HepG2 (cell line): Measurements from ENCODE around the gene CLCN2. TPM values are rescaled to one million over a fixed set of nuclear protein-coding genes. Genes with fewer than 3 reads are reported as not detected.
A peak's percentile ranks its signal among the peaks of the same experiment; 100 is the strongest.

Experiments used
- BCL6 ChIP-seq: IDR thresholded peaks from 2 replicates; pipeline ENCODE4 v1.6.1; 2016; ENCODE audit warnings: missing genetic modification reagents, missing compliant biosample characterization
- FOSL1 ChIP-seq: sonication (generic); formaldehyde crosslinking; IDR thresholded peaks from 2 replicates; pipeline ENCODE4 v1.9.0; 2021; ENCODE audit warnings: missing genetic modification reagents, borderline replicate concordance
- GZF1 ChIP-seq: sonication (generic); formaldehyde crosslinking; IDR thresholded peaks from 2 replicates; pipeline ENCODE4 v1.5.1; 2020; ENCODE audit warnings: mild to moderate bottlenecking, missing genetic modification reagents
- HNRNPUL1 ChIP-seq: fragments of 200-400 bp; formaldehyde crosslinking; IDR thresholded peaks from 2 replicates; pipeline ENCODE4 v1.6.1; 2017; ENCODE audit warnings: low read depth, mild to moderate bottlenecking, low read length, moderate library complexity
- HOXA3 ChIP-seq: sonication (generic); formaldehyde crosslinking; IDR thresholded peaks from 2 replicates; pipeline ENCODE4 v1.5.0; 2020; ENCODE audit warnings: missing genetic modification reagents
- IRX3 ChIP-seq: sonication (generic); formaldehyde crosslinking; IDR thresholded peaks from 2 replicates; pipeline ENCODE4 v1.8.1; 2023; ENCODE audit warnings: mild to moderate bottlenecking, low read depth, missing genetic modification reagents, borderline replicate concordance
- KLF13 ChIP-seq: sonication (generic); formaldehyde crosslinking; IDR thresholded peaks from 2 replicates; pipeline ENCODE4 v1.4.0; 2020; ENCODE audit warnings: mild to moderate bottlenecking, missing genetic modification reagents
- MAFK ChIP-seq, 2 experiments: IDR thresholded peaks in 1 of 2; conservative IDR thresholded peaks in 1 of 2; 2 replicates each; pipeline ENCODE4 v1.6.1; 2011; ENCODE audit warnings: improper control_type of control experiment in 2 of 2, low read length in 2 of 2
- RXRA ChIP-seq: sonication (generic); formaldehyde crosslinking; IDR thresholded peaks from 2 replicates; pipeline ENCODE4 v1.5.1; 2020; ENCODE audit warnings: missing genetic modification reagents
- SRSF1 ChIP-seq: fragments of 200-400 bp; formaldehyde crosslinking; optimal IDR thresholded peaks from 2 replicates; pipeline ENCODE3; 2017; ENCODE audit warnings: mild to moderate bottlenecking, low read depth, low read length, moderate library complexity
- YEATS2 ChIP-seq: sonication (generic); formaldehyde crosslinking; IDR thresholded peaks from 2 replicates; pipeline ENCODE4 v1.4.0; 2020; ENCODE audit warnings: missing genetic modification reagents, borderline replicate concordance
- ZFX ChIP-seq: sonication (generic); formaldehyde crosslinking; IDR thresholded peaks from 2 replicates; pipeline ENCODE4 v1.4.0; 2020; ENCODE audit warnings: mild to moderate bottlenecking, low read depth, missing genetic modification reagents, moderate library complexity
- ZNF576 ChIP-seq: sonication (generic); formaldehyde crosslinking; IDR thresholded peaks from 2 replicates; pipeline ENCODE4 v1.4.0; 2020; ENCODE audit warnings: mild to moderate bottlenecking, missing genetic modification reagents
- ZNF619 ChIP-seq: sonication (generic); formaldehyde crosslinking; IDR thresholded peaks from 2 replicates; pipeline ENCODE4 v1.4.0; 2020; ENCODE audit warnings: mild to moderate bottlenecking, missing genetic modification reagents
- ZNF652 ChIP-seq: IDR thresholded peaks from 2 replicates; pipeline ENCODE4 v1.6.1; 2016; ENCODE audit warnings: low read depth, borderline replicate concordance
- ZNF790 ChIP-seq: sonication (generic); formaldehyde crosslinking; IDR thresholded peaks from 2 replicates; pipeline ENCODE4 v1.8.0; 2022; ENCODE audit warnings: missing genetic modification reagents, mild to moderate bottlenecking, borderline replicate concordance
- polyA plus RNA-seq, 8 experiments: library from polyadenylated mRNA; depleted of rRNA in 3 of 8; stranded (reverse) in 7 of 8; unstranded in 1 of 8; fragments of >200 nt; fragmentation: Illumina TruSeq in 4 of 8; extraction: Trizol in 4 of 8; gene quantifications; 2 replicates each; pipeline versions ENCODE4 v1.2.1 to v1.2.3, GENCODE V29; 2011 to 2016; ENCODE audit warnings: low read depth in 4 of 8, missing spikeins in 1 of 8, mixed read lengths in 1 of 8; ENCODE audit not compliant: insufficient read depth in 1 of 8
- total RNA-seq, 5 experiments: library from RNA; depleted of rRNA; stranded (reverse); fragments of >200 nt; fragmentation: Illumina TruSeq; extraction: Trizol; gene quantifications; 2 replicates each; pipeline ENCODE4 v1.2.3, GENCODE V29; 2016; ENCODE audit warnings: low read depth in 1 of 5
- TF ChIP-seq, protein P1 (sequence below): sonication (generic); formaldehyde crosslinking; IDR thresholded peaks from 2 replicates; pipeline ENCODE4 v1.4.0; 2020; ENCODE audit warnings: mild to moderate bottlenecking, missing genetic modification reagents
- TF ChIP-seq, protein P2 (sequence below): sonication (generic); formaldehyde crosslinking; conservative IDR thresholded peaks from 2 replicates; pipeline ENCODE4 v1.4.0; 2020; ENCODE audit warnings: missing genetic modification reagents
- TF ChIP-seq, protein P3 (sequence below): sonication (generic); formaldehyde crosslinking; IDR thresholded peaks from 2 replicates; pipeline ENCODE4 v1.5.0; 2020; ENCODE audit warnings: missing genetic modification reagents, mild to moderate bottlenecking, borderline replicate concordance
- TF ChIP-seq, protein P4 (sequence below): sonication (generic); formaldehyde crosslinking; IDR thresholded peaks from 2 replicates; pipeline ENCODE4 v1.4.0; 2020; ENCODE audit warnings: missing genetic modification reagents, mild to moderate bottlenecking, borderline replicate concordance

The CLCN2 gene
- total and polyA plus RNA-seq, 2 of the 13 experiments (the other 11 are each of a cell fraction or from before 2014, with no cell fraction given): 11.4 to 13.5 TPM

GRCh38 chr3:184335661-184336546 is 25.5 kb downstream of the CLCN2 start (continued):
- TF ChIP-seq, protein P1, sequence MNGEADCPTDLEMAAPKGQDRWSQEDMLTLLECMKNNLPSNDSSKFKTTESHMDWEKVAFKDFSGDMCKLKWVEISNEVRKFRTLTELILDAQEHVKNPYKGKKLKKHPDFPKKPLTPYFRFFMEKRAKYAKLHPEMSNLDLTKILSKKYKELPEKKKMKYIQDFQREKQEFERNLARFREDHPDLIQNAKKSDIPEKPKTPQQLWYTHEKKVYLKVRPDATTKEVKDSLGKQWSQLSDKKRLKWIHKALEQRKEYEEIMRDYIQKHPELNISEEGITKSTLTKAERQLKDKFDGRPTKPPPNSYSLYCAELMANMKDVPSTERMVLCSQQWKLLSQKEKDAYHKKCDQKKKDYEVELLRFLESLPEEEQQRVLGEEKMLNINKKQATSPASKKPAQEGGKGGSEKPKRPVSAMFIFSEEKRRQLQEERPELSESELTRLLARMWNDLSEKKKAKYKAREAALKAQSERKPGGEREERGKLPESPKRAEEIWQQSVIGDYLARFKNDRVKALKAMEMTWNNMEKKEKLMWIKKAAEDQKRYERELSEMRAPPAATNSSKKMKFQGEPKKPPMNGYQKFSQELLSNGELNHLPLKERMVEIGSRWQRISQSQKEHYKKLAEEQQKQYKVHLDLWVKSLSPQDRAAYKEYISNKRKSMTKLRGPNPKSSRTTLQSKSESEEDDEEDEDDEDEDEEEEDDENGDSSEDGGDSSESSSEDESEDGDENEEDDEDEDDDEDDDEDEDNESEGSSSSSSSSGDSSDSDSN (CRISPR knock-in tag): no peak; the same call in 1 of the 2 replicates
- TF ChIP-seq MAFK (conservative IDR thresholded peaks at IDR 0.05 in 1 of 2, IDR thresholded peaks at IDR 0.05 in 1 of 2; ENCODE audit: low read length in 2 of 2) (no peak), GZF1 (CRISPR knock-in tag) (0 out of 2 replicates have a peak, but pooled peaks have one; percentile 18), ZNF576 (no peak), ZNF619 (CRISPR knock-in tag) (no peak), RXRA (CRISPR knock-in tag) (no peak), ZFX (CRISPR knock-in tag) (peak; percentile 82), SRSF1 (peak; percentile 69), FOSL1 (no peak), HNRNPUL1 (no peak), YEATS2 (CRISPR knock-in tag) (no peak), ZNF652 (CRISPR knock-in tag) (no peak), BCL6 (peak; percentile 21; the same call in 1 of the 2 replicates), IRX3 (CRISPR knock-in tag) (peak; percentile 59), KLF13 (CRISPR knock-in tag) (no peak), ZNF790 (0 out of 2 replicates have a peak, but pooled peaks have one; percentile 28), HOXA3 (CRISPR knock-in tag) (peak; percentile 98)
- TF ChIP-seq, protein P2, sequence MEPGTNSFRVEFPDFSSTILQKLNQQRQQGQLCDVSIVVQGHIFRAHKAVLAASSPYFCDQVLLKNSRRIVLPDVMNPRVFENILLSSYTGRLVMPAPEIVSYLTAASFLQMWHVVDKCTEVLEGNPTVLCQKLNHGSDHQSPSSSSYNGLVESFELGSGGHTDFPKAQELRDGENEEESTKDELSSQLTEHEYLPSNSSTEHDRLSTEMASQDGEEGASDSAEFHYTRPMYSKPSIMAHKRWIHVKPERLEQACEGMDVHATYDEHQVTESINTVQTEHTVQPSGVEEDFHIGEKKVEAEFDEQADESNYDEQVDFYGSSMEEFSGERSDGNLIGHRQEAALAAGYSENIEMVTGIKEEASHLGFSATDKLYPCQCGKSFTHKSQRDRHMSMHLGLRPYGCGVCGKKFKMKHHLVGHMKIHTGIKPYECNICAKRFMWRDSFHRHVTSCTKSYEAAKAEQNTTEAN (CRISPR knock-in tag): no peak
- TF ChIP-seq, protein P3, sequence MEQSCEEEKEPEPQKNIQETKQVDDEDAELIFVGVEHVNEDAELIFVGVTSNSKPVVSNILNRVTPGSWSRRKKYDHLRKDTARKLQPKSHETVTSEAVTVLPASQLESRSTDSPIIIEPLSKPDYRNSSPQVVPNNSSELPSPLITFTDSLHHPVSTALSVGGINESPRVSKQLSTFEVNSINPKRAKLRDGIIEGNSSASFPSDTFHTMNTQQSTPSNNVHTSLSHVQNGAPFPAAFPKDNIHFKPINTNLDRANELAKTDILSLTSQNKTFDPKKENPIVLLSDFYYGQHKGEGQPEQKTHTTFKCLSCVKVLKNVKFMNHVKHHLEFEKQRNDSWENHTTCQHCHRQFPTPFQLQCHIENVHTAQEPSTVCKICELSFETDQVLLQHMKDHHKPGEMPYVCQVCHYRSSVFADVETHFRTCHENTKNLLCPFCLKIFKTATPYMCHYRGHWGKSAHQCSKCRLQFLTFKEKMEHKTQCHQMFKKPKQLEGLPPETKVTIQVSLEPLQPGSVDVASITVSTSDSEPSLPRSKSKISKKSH (CRISPR knock-in tag): no peak; the same call in 1 of the 2 replicates
- TF ChIP-seq, protein P4, sequence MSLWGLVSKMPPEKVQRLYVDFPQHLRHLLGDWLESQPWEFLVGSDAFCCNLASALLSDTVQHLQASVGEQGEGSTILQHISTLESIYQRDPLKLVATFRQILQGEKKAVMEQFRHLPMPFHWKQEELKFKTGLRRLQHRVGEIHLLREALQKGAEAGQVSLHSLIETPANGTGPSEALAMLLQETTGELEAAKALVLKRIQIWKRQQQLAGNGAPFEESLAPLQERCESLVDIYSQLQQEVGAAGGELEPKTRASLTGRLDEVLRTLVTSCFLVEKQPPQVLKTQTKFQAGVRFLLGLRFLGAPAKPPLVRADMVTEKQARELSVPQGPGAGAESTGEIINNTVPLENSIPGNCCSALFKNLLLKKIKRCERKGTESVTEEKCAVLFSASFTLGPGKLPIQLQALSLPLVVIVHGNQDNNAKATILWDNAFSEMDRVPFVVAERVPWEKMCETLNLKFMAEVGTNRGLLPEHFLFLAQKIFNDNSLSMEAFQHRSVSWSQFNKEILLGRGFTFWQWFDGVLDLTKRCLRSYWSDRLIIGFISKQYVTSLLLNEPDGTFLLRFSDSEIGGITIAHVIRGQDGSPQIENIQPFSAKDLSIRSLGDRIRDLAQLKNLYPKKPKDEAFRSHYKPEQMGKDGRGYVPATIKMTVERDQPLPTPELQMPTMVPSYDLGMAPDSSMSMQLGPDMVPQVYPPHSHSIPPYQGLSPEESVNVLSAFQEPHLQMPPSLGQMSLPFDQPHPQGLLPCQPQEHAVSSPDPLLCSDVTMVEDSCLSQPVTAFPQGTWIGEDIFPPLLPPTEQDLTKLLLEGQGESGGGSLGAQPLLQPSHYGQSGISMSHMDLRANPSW: peak; percentile 42; the same call in 1 of the 2 replicates
